Mammary epithelial cell (primary cell): ENCODE data around the gene MUC2.

Source experiments
- EZH2 ChIP-seq: IDR thresholded peaks from 2 replicates; pipeline ENCODE4 v1.6.1; 2012; ENCODE audit warnings: low read length, inconsistent platforms, borderline replicate concordance
- TF ChIP-seq, protein P1 (sequence below), 2 donors: IDR thresholded peaks in 1 of 2; conservative IDR thresholded peaks in 1 of 2; 2 replicates each; pipeline ENCODE4 v1.5.1; 2011 to 2012; ENCODE audit warnings: inconsistent platforms in 2 of 2, low read length in 2 of 2, mild to moderate bottlenecking in 2 of 2, control low read depth in 1 of 2, low read depth in 1 of 2; ENCODE audit not compliant: insufficient read depth in 1 of 2; ENCODE audit errors: extremely low read depth in 1 of 2

DNA sequence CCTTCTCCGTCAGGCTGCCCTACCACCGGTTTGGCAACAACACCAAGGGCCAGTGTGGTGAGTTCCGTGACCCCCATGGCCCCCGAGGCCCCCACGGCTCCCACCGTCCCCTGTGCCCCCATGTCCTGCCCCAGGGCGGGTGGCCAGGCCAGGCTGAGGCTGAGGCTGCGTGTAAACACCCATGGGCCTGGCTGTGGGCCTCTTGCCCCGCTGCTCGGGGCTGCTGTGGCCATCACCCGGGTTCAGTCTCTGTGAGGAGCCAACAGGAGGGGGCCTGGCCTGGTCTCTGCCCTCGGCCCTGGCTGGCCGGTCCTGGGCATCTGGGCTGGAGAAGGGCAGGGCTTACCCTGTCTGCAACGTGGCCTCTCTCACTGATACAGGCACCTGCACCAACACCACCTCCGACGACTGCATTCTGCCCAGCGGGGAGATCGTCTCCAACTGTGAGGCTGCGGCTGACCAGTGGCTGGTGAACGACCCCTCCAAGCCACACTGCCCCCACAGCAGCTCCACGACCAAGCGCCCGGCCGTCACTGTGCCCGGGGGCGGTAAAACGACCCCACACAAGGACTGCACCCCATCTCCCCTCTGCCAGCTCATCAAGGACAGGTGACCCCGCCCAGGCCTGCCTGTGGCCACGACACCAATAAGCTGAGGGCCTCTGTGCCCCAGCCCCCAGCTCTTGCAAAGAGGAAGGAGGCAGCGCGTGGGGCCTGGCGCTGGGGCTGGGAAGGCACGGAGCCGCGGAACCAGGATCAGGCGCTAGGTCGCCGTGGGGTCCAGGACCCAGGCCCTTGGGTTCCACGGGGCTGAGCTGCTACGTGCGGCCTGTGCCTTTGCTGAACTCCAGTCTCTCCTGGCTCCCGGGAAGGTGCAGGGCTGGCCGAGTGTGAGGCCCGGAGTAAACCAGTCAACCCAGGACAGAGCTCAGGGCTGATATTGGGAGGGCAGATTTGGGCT, 29.0 kb downstream of the MUC2 start:
- TF ChIP-seq EZH2: no peak
- TF ChIP-seq, protein P1, sequence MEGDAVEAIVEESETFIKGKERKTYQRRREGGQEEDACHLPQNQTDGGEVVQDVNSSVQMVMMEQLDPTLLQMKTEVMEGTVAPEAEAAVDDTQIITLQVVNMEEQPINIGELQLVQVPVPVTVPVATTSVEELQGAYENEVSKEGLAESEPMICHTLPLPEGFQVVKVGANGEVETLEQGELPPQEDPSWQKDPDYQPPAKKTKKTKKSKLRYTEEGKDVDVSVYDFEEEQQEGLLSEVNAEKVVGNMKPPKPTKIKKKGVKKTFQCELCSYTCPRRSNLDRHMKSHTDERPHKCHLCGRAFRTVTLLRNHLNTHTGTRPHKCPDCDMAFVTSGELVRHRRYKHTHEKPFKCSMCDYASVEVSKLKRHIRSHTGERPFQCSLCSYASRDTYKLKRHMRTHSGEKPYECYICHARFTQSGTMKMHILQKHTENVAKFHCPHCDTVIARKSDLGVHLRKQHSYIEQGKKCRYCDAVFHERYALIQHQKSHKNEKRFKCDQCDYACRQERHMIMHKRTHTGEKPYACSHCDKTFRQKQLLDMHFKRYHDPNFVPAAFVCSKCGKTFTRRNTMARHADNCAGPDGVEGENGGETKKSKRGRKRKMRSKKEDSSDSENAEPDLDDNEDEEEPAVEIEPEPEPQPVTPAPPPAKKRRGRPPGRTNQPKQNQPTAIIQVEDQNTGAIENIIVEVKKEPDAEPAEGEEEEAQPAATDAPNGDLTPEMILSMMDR (conservative IDR thresholded peaks at IDR 0.05 in 1 of 2, IDR thresholded peaks at IDR 0.05 in 1 of 2; ENCODE audit: extremely low read depth in 1 of 2, insufficient read depth in 1 of 2, low read depth in 1 of 2, low read length in 2 of 2): no peak
